Neural cell (in vitro differentiated cells): Measurements from ENCODE around the gene HAL. TPM values are rescaled to one million over a fixed set of nuclear protein-coding genes. Genes with fewer than 3 reads are reported as not detected.

Experiments used
- H2AFZ ChIP-seq: fragments of 200-600, 300-800 bp; sonication (generic), shearing (Covaris generic); 2 replicates; pipeline ENCODE4 v1.6.0; 2014; ENCODE audit warnings: low read depth, mild to moderate bottlenecking, antibody characterized with exemption, low read length, moderate library complexity
- H3F3A ChIP-seq: fragments of 200-600 bp; shearing (Covaris generic); 2 replicates; pipeline ENCODE4 v1.6.1; 2016; ENCODE audit warnings: mild to moderate bottlenecking, moderate library complexity, mixed read lengths, antibody characterized with exemption, low read length; ENCODE audit not compliant: insufficient read depth, poor library complexity, severe bottlenecking
- H3K27ac ChIP-seq: fragments of 200-600, 300-800 bp; sonication (generic), shearing (Covaris generic); 2 replicates; pipeline ENCODE4 v1.5.1; 2014; ENCODE audit warnings: mild to moderate bottlenecking, low read length, moderate library complexity
- H3K27me3 ChIP-seq: fragments of 300-800, 200-600 bp; sonication (generic), shearing (Covaris generic); 2 replicates; pipeline ENCODE4 v1.6.0; 2014; ENCODE audit warnings: mild to moderate bottlenecking, low read depth, low read length, moderate library complexity; ENCODE audit not compliant: insufficient read depth
- H3K36me3 ChIP-seq: fragments of 300-800, 200-600 bp; sonication (generic), shearing (Covaris generic); 2 replicates; pipeline ENCODE4 v1.5.1; 2014; ENCODE audit warnings: mild to moderate bottlenecking, antibody characterized with exemption, low read length, moderate library complexity; ENCODE audit not compliant: insufficient read depth
- H3K4me2 ChIP-seq: fragments of 300-800, 200-600 bp; sonication (generic), shearing (Covaris generic); 2 replicates; pipeline ENCODE4 v1.6.0; 2014; ENCODE audit warnings: mild to moderate bottlenecking, low read length
- H3K4me3 ChIP-seq: fragments of 300-800, 200-600 bp; sonication (generic), shearing (Covaris generic); 2 replicates; pipeline ENCODE4 v1.5.1; 2014; ENCODE audit warnings: mild to moderate bottlenecking, low read length, moderate library complexity
- H3K79me2 ChIP-seq: fragments of 200-600 bp; shearing (Covaris generic); replicated peaks from 2 replicates; pipeline ENCODE4 v1.6.0; 2014; ENCODE audit warnings: mild to moderate bottlenecking, low read length, moderate library complexity; ENCODE audit not compliant: insufficient read depth
- H3K9ac ChIP-seq: fragments of 300-800, 200-600 bp; sonication (generic), shearing (Covaris generic); 2 replicates; pipeline ENCODE4 v1.6.1; 2016; ENCODE audit warnings: mild to moderate bottlenecking, low read length, mixed read lengths
- H3K9me2 ChIP-seq: fragments of 200-600 bp; shearing (Covaris generic); 2 replicates; pipeline ENCODE4 v1.6.1; 2016; ENCODE audit warnings: mild to moderate bottlenecking, low read length, mixed read lengths; ENCODE audit not compliant: insufficient read depth
- H3K9me3 ChIP-seq: fragments of 200-600, 300-800 bp; sonication (generic), shearing (Covaris generic); 2 replicates; pipeline ENCODE4 v1.6.1; 2016; ENCODE audit warnings: mild to moderate bottlenecking, mixed run types, low read length, moderate library complexity, mixed read lengths
- H4K20me1 ChIP-seq: fragments of 200-600 bp; shearing (Covaris generic); 2 replicates; pipeline ENCODE4 v1.6.1; 2016; ENCODE audit warnings: mild to moderate bottlenecking, mixed run types; ENCODE audit not compliant: insufficient read depth
- CTCF ChIP-seq: fragments of 450-650 bp; IDR thresholded peaks from 2 replicates; pipeline ENCODE4 v1.5.1; 2014; ENCODE audit warnings: antibody characterized with exemption, mild to moderate bottlenecking, moderate library complexity; ENCODE audit not compliant: poor library complexity, severe bottlenecking
- EP300 ChIP-seq: fragments of 450-650 bp; conservative IDR thresholded peaks from 2 replicates; pipeline ENCODE4 v1.6.1; 2014; ENCODE audit warnings: antibody characterized with exemption, mild to moderate bottlenecking, moderate library complexity; ENCODE audit not compliant: poor library complexity, severe bottlenecking
- EZH2 ChIP-seq: fragments of 200-600, 300-800 bp; shearing (Covaris generic), sonication (generic); IDR thresholded peaks from 2 replicates; pipeline ENCODE4 v1.6.1; 2014; ENCODE audit warnings: antibody characterized with exemption, low read length, borderline replicate concordance, mild to moderate bottlenecking; ENCODE audit not compliant: insufficient read depth, poor library complexity, severe bottlenecking
- MXI1 ChIP-seq: fragments of 450-650 bp; conservative IDR thresholded peaks from 2 replicates; pipeline ENCODE4 v1.6.1; 2014; ENCODE audit warnings: antibody characterized with exemption, mild to moderate bottlenecking; ENCODE audit not compliant: poor library complexity, severe bottlenecking
- POLR2AphosphoS5 ChIP-seq: IDR thresholded peaks from 2 replicates; pipeline ENCODE4 v1.6.1; 2012
- RAD21 ChIP-seq: fragments of 450-650 bp; conservative IDR thresholded peaks from 2 replicates; pipeline ENCODE4 v1.6.1; 2014; ENCODE audit warnings: antibody characterized with exemption, mild to moderate bottlenecking, moderate library complexity
- REST ChIP-seq: IDR thresholded peaks from 2 replicates; pipeline ENCODE4 v1.6.1; 2012; ENCODE audit warnings: borderline replicate concordance
- SMC3 ChIP-seq: fragments of 450-650 bp; conservative IDR thresholded peaks from 2 replicates; pipeline ENCODE4 v1.6.1; 2014; ENCODE audit warnings: antibody characterized with exemption, mild to moderate bottlenecking, moderate library complexity; ENCODE audit not compliant: poor library complexity
- TAF1 ChIP-seq: IDR thresholded peaks from 2 replicates; pipeline ENCODE4 v1.6.1; 2012; ENCODE audit warnings: low read depth
- polyA plus RNA-seq: library from polyadenylated mRNA; depleted of rRNA; stranded (reverse); fragments of >200 nt; gene quantifications from 2 replicates; pipeline ENCODE4 v1.2.3, GENCODE V29; 2014

The HAL gene
- polyA plus RNA-seq, 1 donor from 2014 or later = not detected

GRCh38 chr12:95966287-95966870, 29.8 kb downstream of the HAL start:
- no peak overlapping the region for H3K9ac ChIP-seq
- H3K79me2 ChIP-seq = no peaks in the 10 kb centered on the region
- H3F3A ChIP-seq = no peaks in the 10 kb centered on the region
- no peaks in the 10 kb centered on the region for H3K27me3 ChIP-seq
- TF ChIP-seq EZH2 (no peak), MXI1 (no peak)
- no peak overlapping the region for H3K4me3 ChIP-seq
- H3K9me2 ChIP-seq = no peaks in the 10 kb centered on the region
- no peaks in the 10 kb centered on the region for H3K9me3 ChIP-seq
- no peaks in the 10 kb centered on the region for H4K20me1 ChIP-seq
- H2AFZ ChIP-seq = no peak overlapping the region
- H3K4me2 ChIP-seq = no peak overlapping the region
- no peaks in the 10 kb centered on the region for H3K36me3 ChIP-seq
- no peak overlapping the region for H3K27ac ChIP-seq

GRCh38 chr12:95963096-95963495, 33.0 kb downstream of the HAL start:
- Histone ChIP-seq H3K27me3 (no peaks in the 10 kb centered on the region), H3K4me2 (no peak overlapping the region), H3F3A (no peaks in the 10 kb centered on the region), H3K4me3 (no peak overlapping the region), H3K79me2 (no peaks in the 10 kb centered on the region), H3K9me3 (no peaks in the 10 kb centered on the region), H3K9ac (no peak overlapping the region), H4K20me1 (no peaks in the 10 kb centered on the region), H2AFZ (no peak overlapping the region), H3K9me2 (no peaks in the 10 kb centered on the region), H3K27ac (no peak overlapping the region), H3K36me3 (no peaks in the 10 kb centered on the region)
- TF ChIP-seq EZH2 = no peak
- TF ChIP-seq SMC3 = no peak

GRCh38 chr12:95962222-95962621, 33.9 kb downstream of the HAL start:
- Histone ChIP-seq H3K9ac (no peak overlapping the region), H3K4me2 (no peak overlapping the region), H3K27me3 (no peaks in the 10 kb centered on the region), H3K9me3 (no peaks in the 10 kb centered on the region), H3K4me3 (no peak overlapping the region), H3K36me3 (no peaks in the 10 kb centered on the region), H3K79me2 (no peaks in the 10 kb centered on the region), H2AFZ (no peak overlapping the region), H3F3A (no peaks in the 10 kb centered on the region), H3K9me2 (no peaks in the 10 kb centered on the region), H3K27ac (no peak overlapping the region), H4K20me1 (no peaks in the 10 kb centered on the region)
- TF ChIP-seq TAF1 = no peak
- no peak for TF ChIP-seq MXI1
- TF ChIP-seq EP300 = no peak
- TF ChIP-seq EZH2 = no peak
- no peak for TF ChIP-seq POLR2AphosphoS5
- TF ChIP-seq SMC3 = no peak
- no peak for TF ChIP-seq RAD21
- no peak for TF ChIP-seq CTCF
- TF ChIP-seq REST = no peak
